GM12878 (cell line): Measurements from ENCODE around the gene GMIP. TPM values are rescaled to one million over a fixed set of nuclear protein-coding genes. Genes with fewer than 3 reads are reported as not detected.
A peak's percentile ranks its signal among the peaks of the same experiment; 100 is the strongest.

Experiments used
- BCL11A ChIP-seq: IDR thresholded peaks from 2 replicates; pipeline ENCODE4 v1.6.1; 2011; ENCODE audit warnings: low read depth, low read length
- DPF2 ChIP-seq: fragments of 450-650 bp; IDR thresholded peaks from 2 replicates; pipeline ENCODE4 v1.6.1; 2017; ENCODE audit warnings: mild to moderate bottlenecking
- EED ChIP-seq: sonication (generic); IDR thresholded peaks from 2 replicates; pipeline ENCODE4 v1.6.1; 2016; ENCODE audit warnings: antibody characterized with exemption, low read depth
- FOXK2 ChIP-seq: fragments of 450-650 bp; IDR thresholded peaks from 2 replicates; pipeline ENCODE4 v1.6.1; 2017; ENCODE audit warnings: mild to moderate bottlenecking, moderate library complexity
- HDAC2 ChIP-seq: fragments of 200-600 bp; sonication (generic); IDR thresholded peaks from 2 replicates; pipeline ENCODE4 v1.6.1; 2017
- IKZF2 ChIP-seq, 2 experiments: fragments of 450-650 bp; IDR thresholded peaks; 2 replicates each; pipeline ENCODE4 v1.6.1; 2017; ENCODE audit warnings: mild to moderate bottlenecking in 2 of 2, moderate library complexity in 2 of 2
- KAT2A ChIP-seq: conservative IDR thresholded peaks from 2 replicates; pipeline ENCODE4 v1.6.1; 2011; ENCODE audit warnings: low read depth, low read length; ENCODE audit not compliant: control insufficient read depth
- KDM1A ChIP-seq: fragments of 200-600 bp; sonication (generic); IDR thresholded peaks from 2 replicates; pipeline ENCODE4 v1.6.1; 2016; ENCODE audit warnings: borderline replicate concordance
- LARP7 ChIP-seq: fragments of 450-650 bp; IDR thresholded peaks from 2 replicates; pipeline ENCODE4 v1.6.1; 2017; ENCODE audit warnings: mild to moderate bottlenecking
- MTA2 ChIP-seq: fragments of 450-650 bp; IDR thresholded peaks from 2 replicates; pipeline ENCODE4 v1.6.1; 2016; ENCODE audit warnings: low read depth, mild to moderate bottlenecking, moderate library complexity
- NFXL1 ChIP-seq: fragments of 450-650 bp; IDR thresholded peaks from 2 replicates; pipeline ENCODE4 v1.6.1; 2017; ENCODE audit warnings: antibody characterized with exemption, mild to moderate bottlenecking, borderline replicate concordance
- NRF1 ChIP-seq: conservative IDR thresholded peaks from 2 replicates; pipeline ENCODE4 v1.6.1; 2011; ENCODE audit warnings: mild to moderate bottlenecking, low read depth, low read length, improper control_type of control experiment
- TCF7 ChIP-seq: IDR thresholded peaks from 2 replicates; pipeline ENCODE4 v1.6.1; 2014; ENCODE audit warnings: antibody characterized with exemption, borderline replicate concordance
- YY1 ChIP-seq: IDR thresholded peaks from 2 replicates; pipeline ENCODE4 v1.6.1; 2011; ENCODE audit warnings: low read depth, mild to moderate bottlenecking, low read length
- ZNF622 ChIP-seq: fragments of 450-650 bp; IDR thresholded peaks from 2 replicates; pipeline ENCODE4 v1.6.1; 2017; ENCODE audit warnings: mild to moderate bottlenecking, inconsistent platforms
- polyA plus RNA-seq, 11 experiments: library from polyadenylated mRNA; depleted of rRNA in 4 of 11; unstranded in 6 of 11; stranded (reverse) in 5 of 11; fragments of >200 nt; fragmentation: Nextera tagmentation in 4 of 11; fragmentation: Illumina TruSeq in 1 of 11; extraction: Ambion mirVana in 4 of 11; extraction: Trizol in 1 of 11; gene quantifications; 1 replicate in 1 of 11; 2 replicates in 10 of 11; pipeline versions ENCODE4 v1.2.1 to v1.2.3, GENCODE V29; 2011 to 2016; ENCODE audit warnings: inconsistent platforms in 2 of 11, missing spikeins in 2 of 11, low read depth in 1 of 11
- total RNA-seq, 4 experiments: library from RNA; depleted of rRNA in 3 of 4; stranded (reverse); fragments of >200 nt in 3 of 4; fragmentation: Illumina TruSeq in 1 of 4; extraction: Trizol in 1 of 4; gene quantifications; 2 replicates each; pipeline versions ENCODE4 v1.2.1 to v1.2.3, GENCODE V29; 2013 to 2021
- TF ChIP-seq, protein P1 (sequence below): fragments of 450-650 bp; IDR thresholded peaks from 2 replicates; pipeline ENCODE4 v1.6.1; 2017; ENCODE audit warnings: mild to moderate bottlenecking, moderate library complexity
- TF ChIP-seq, protein P2 (sequence below): IDR thresholded peaks from 2 replicates; pipeline ENCODE4 v1.6.1; 2012; ENCODE audit warnings: low read depth, low read length, improper control_type of control experiment
- TF ChIP-seq, protein P3 (sequence below): IDR thresholded peaks from 2 replicates; pipeline ENCODE4 v1.6.1; 2011; ENCODE audit warnings: borderline replicate concordance, low read depth, mild to moderate bottlenecking, moderate library complexity, low read length; ENCODE audit not compliant: insufficient read depth, poor library complexity, severe bottlenecking
- TF ChIP-seq, protein P4 (sequence below): fragments of 450-650 bp; formaldehyde crosslinking; IDR thresholded peaks from 2 replicates; pipeline ENCODE4 v1.4.0; 2020; ENCODE audit warnings: mild to moderate bottlenecking, moderate library complexity
- TF ChIP-seq, protein P5 (sequence below): fragments of 150-350 bp; IDR thresholded peaks from 2 replicates; pipeline ENCODE4 v1.6.1; 2014; ENCODE audit warnings: mild to moderate bottlenecking, low read depth, low read length

The GMIP gene
- total and polyA plus RNA-seq, 10 of the 15 experiments (the other 5 are each of a cell fraction or from before 2014, with no cell fraction given) = 1.5 to 63.5 (median 22.3) TPM

DNA sequence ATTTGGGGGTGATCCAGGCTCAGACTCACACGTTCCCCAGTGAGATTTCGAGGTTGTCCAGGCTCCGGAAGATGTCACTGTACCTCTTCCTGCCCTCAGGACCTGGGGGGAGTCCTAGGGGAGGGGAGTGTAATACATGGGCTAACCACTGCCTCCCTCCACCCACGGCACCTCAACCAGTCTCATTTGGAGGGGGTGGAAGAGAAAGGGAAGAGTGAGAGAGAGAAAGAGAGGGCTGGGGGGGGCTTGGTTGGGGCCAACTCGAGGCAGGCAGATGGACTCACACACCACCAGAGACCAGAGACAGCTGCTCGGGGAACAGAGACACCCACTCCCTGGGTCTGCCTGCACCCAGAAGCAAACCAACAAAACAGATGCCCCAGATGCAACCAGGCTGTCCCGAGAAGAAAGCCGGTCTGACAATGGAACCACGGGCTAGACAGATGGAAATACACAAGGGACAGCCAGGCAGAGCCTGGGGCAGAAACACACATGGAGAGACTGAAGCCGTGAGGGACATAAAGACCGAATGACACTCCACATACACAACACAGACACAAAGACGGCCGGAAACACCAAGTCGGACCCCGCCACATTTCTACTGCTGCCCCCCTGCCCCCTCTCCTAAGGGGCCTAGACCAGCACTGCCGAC lies 825 bp downstream of the GMIP start (continued):
- TF ChIP-seq, protein P1, sequence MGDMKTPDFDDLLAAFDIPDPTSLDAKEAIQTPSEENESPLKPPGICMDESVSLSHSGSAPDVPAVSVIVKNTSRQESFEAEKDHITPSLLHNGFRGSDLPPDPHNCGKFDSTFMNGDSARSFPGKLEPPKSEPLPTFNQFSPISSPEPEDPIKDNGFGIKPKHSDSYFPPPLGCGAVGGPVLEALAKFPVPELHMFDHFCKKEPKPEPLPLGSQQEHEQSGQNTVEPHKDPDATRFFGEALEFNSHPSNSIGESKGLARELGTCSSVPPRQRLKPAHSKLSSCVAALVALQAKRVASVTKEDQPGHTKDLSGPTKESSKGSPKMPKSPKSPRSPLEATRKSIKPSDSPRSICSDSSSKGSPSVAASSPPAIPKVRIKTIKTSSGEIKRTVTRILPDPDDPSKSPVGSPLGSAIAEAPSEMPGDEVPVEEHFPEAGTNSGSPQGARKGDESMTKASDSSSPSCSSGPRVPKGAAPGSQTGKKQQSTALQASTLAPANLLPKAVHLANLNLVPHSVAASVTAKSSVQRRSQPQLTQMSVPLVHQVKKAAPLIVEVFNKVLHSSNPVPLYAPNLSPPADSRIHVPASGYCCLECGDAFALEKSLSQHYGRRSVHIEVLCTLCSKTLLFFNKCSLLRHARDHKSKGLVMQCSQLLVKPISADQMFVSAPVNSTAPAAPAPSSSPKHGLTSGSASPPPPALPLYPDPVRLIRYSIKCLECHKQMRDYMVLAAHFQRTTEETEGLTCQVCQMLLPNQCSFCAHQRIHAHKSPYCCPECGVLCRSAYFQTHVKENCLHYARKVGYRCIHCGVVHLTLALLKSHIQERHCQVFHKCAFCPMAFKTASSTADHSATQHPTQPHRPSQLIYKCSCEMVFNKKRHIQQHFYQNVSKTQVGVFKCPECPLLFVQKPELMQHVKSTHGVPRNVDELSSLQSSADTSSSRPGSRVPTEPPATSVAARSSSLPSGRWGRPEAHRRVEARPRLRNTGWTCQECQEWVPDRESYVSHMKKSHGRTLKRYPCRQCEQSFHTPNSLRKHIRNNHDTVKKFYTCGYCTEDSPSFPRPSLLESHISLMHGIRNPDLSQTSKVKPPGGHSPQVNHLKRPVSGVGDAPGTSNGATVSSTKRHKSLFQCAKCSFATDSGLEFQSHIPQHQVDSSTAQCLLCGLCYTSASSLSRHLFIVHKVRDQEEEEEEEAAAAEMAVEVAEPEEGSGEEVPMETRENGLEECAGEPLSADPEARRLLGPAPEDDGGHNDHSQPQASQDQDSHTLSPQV = no peak
- TF ChIP-seq, protein P2, sequence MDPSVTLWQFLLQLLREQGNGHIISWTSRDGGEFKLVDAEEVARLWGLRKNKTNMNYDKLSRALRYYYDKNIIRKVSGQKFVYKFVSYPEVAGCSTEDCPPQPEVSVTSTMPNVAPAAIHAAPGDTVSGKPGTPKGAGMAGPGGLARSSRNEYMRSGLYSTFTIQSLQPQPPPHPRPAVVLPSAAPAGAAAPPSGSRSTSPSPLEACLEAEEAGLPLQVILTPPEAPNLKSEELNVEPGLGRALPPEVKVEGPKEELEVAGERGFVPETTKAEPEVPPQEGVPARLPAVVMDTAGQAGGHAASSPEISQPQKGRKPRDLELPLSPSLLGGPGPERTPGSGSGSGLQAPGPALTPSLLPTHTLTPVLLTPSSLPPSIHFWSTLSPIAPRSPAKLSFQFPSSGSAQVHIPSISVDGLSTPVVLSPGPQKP = no peak
- no peak for TF ChIP-seq LARP7
- TF ChIP-seq HDAC2 = no peak
- TF ChIP-seq IKZF2 (IDR thresholded peaks at IDR 0.05) = peak; percentile 11 to 37; a peak in 1 of 4 replicates
- TF ChIP-seq MTA2 = no peak
- TF ChIP-seq, protein P3, sequence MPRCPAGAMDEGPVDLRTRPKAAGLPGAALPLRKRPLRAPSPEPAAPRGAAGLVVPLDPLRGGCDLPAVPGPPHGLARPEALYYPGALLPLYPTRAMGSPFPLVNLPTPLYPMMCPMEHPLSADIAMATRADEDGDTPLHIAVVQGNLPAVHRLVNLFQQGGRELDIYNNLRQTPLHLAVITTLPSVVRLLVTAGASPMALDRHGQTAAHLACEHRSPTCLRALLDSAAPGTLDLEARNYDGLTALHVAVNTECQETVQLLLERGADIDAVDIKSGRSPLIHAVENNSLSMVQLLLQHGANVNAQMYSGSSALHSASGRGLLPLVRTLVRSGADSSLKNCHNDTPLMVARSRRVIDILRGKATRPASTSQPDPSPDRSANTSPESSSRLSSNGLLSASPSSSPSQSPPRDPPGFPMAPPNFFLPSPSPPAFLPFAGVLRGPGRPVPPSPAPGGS = no peak
- TF ChIP-seq NRF1 = no peak
- no peak; the same call in 1 of the 2 replicates for TF ChIP-seq EED
- TF ChIP-seq FOXK2 = no peak
- TF ChIP-seq NFXL1 = no peak
- TF ChIP-seq DPF2 = no peak
- no peak for TF ChIP-seq BCL11A
- TF ChIP-seq, protein P4, sequence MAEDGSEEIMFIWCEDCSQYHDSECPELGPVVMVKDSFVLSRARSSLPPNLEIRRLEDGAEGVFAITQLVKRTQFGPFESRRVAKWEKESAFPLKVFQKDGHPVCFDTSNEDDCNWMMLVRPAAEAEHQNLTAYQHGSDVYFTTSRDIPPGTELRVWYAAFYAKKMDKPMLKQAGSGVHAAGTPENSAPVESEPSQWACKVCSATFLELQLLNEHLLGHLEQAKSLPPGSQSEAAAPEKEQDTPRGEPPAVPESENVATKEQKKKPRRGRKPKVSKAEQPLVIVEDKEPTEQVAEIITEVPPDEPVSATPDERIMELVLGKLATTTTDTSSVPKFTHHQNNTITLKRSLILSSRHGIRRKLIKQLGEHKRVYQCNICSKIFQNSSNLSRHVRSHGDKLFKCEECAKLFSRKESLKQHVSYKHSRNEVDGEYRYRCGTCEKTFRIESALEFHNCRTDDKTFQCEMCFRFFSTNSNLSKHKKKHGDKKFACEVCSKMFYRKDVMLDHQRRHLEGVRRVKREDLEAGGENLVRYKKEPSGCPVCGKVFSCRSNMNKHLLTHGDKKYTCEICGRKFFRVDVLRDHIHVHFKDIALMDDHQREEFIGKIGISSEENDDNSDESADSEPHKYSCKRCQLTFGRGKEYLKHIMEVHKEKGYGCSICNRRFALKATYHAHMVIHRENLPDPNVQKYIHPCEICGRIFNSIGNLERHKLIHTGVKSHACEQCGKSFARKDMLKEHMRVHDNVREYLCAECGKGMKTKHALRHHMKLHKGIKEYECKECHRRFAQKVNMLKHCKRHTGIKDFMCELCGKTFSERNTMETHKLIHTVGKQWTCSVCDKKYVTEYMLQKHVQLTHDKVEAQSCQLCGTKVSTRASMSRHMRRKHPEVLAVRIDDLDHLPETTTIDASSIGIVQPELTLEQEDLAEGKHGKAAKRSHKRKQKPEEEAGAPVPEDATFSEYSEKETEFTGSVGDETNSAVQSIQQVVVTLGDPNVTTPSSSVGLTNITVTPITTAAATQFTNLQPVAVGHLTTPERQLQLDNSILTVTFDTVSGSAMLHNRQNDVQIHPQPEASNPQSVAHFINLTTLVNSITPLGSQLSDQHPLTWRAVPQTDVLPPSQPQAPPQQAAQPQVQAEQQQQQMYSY (CRISPR knock-in tag) = no peak
- TF ChIP-seq, protein P5, sequence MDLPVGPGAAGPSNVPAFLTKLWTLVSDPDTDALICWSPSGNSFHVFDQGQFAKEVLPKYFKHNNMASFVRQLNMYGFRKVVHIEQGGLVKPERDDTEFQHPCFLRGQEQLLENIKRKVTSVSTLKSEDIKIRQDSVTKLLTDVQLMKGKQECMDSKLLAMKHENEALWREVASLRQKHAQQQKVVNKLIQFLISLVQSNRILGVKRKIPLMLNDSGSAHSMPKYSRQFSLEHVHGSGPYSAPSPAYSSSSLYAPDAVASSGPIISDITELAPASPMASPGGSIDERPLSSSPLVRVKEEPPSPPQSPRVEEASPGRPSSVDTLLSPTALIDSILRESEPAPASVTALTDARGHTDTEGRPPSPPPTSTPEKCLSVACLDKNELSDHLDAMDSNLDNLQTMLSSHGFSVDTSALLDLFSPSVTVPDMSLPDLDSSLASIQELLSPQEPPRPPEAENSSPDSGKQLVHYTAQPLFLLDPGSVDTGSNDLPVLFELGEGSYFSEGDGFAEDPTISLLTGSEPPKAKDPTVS = no peak
- no peak for TF ChIP-seq YY1
- no peak for TF ChIP-seq ZNF622
- no peak for TF ChIP-seq TCF7
- TF ChIP-seq KAT2A = no peak
- TF ChIP-seq KDM1A = no peak
